Activated B cell treated with CpG ODN at 0.5 μM for 24 hours (primary cell): Measurements from ENCODE around the gene MORF4L2. TPM values are rescaled to one million over a fixed set of nuclear protein-coding genes. Genes with fewer than 3 reads are reported as not detected.

Experiments
- ATAC-seq: fragments of 200-7000 bp; cut with Tn5 transposase; one replicate; pipeline ENCODE4 v1.10.0; 2021; ENCODE audit warnings: low read depth, mild to moderate bottlenecking, moderate library complexity
- CTCF ChIA-PET: fragments of 350-600 bp; sonication (Branson Sonifier 250); formaldehyde crosslinking; loops from one replicate; lab custom pipeline; 2021; ENCODE audit warnings: antibody characterized with exemption; lab: Charles Lee
- POLR2A ChIA-PET: fragments of 350-600 bp; sonication (Branson Sonifier 250); formaldehyde crosslinking; loops from one replicate; lab custom pipeline; 2021; ENCODE audit warnings: antibody characterized with exemption; lab: Charles Lee
- DNase-seq: peaks from one replicate; pipeline ENCODE4 v3.0.0; 2022
- H3K27ac Mint-ChIP-seq: one replicate; pipeline ENCODE4 v1.8.0; 2020; ENCODE audit warnings: mixed read lengths
- H3K27me3 Mint-ChIP-seq: one replicate; pipeline ENCODE4 v1.8.0; 2021; ENCODE audit warnings: mixed read lengths
- H3K36me3 Mint-ChIP-seq: one replicate; pipeline ENCODE4 v1.8.0; 2021; ENCODE audit warnings: low read depth, mixed read lengths
- H3K4me1 Mint-ChIP-seq: one replicate; pipeline ENCODE4 v1.8.0; 2021; ENCODE audit warnings: mixed read lengths
- H3K4me3 Mint-ChIP-seq: one replicate; pipeline ENCODE4 v1.8.0; 2020; ENCODE audit warnings: mild to moderate bottlenecking, mixed read lengths
- H3K9me3 Mint-ChIP-seq: one replicate; pipeline ENCODE4 v1.8.0; 2020; ENCODE audit warnings: mixed read lengths
- intact Hi-C: fragments of 100-400 bp; cut with micrococcal nuclease; formaldehyde crosslinking; loops from one replicate; pipeline ENCODE4 v1.15.1; 2024
- total RNA-seq: library from RNA; stranded (reverse); gene quantifications from 2 replicates; pipeline ENCODE4 v1.2.3, GENCODE V29; 2022
- TF ChIP-seq, protein P1 (sequence below): fragments of 200-600 bp; IDR thresholded peaks from one replicate; pipeline ENCODE4 v1.8.0; 2022; ENCODE audit warnings: antibody characterized with exemption, mild to moderate bottlenecking

MORF4L2 gene, protein sequence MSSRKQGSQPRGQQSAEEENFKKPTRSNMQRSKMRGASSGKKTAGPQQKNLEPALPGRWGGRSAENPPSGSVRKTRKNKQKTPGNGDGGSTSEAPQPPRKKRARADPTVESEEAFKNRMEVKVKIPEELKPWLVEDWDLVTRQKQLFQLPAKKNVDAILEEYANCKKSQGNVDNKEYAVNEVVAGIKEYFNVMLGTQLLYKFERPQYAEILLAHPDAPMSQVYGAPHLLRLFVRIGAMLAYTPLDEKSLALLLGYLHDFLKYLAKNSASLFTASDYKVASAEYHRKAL
- total RNA-seq: 89.2 and 111 TPM in 2 replicates

DNA sequence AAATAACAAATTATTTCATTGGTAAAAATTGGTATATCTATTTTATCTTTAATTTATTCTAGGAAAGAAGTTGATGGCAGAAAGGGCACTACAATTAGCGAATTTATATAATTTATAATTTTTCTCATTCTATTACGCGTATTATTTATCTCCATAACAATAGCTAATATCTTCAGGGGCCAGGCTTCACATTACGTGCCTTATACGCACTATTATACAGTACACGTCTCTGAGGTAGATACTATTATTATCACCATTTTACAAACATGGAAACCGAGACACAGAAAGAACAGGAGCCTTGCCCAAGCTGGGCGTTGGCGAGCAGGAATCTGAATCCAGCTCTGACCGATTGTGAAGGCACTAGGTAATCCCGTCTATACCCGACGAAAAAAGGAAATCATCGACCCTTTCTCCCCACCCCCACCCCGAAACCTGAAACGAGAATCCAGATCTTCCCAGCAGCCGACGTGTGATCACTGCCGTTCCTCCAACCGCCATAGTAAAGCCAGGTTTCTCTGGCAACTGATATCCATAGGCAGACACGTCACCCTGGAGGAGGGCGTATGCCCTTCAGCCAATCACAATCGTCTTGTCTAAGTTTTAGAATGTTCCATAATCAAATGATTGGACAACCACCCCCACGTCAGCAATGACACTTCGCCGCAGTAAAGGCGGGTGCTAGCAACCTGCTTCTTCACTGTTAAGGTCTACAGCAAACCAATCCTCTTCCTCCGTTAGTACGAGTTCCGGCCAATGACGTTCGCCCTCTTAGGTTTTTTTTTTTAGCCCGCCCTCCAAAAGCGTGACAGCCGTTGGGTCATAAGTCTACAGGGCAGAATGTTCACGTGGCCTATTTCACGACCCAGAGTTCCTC, at the start of gene MORF4L2:
TSS of gene MORF4L2 (minus strand) at position 501 of the 874 bp plus-strand sequence. CDS start 9,672 bp downstream, outside the sequence.
- CTCF ChIA-PET: no interaction called here
- POLR2A ChIA-PET: interaction anchor here (0.7 to 2.7 kb wide), 6 partner anchors 57 to 470 kb away, joined by 4 to 10 read pairs (median 6); partner anchors contain the start of genes RAB9B, SLC25A53 and TCEAL3
- ATAC-seq (peak; percentile 83), DNase-seq (peak; percentile 55)
- TF ChIP-seq, protein P1, sequence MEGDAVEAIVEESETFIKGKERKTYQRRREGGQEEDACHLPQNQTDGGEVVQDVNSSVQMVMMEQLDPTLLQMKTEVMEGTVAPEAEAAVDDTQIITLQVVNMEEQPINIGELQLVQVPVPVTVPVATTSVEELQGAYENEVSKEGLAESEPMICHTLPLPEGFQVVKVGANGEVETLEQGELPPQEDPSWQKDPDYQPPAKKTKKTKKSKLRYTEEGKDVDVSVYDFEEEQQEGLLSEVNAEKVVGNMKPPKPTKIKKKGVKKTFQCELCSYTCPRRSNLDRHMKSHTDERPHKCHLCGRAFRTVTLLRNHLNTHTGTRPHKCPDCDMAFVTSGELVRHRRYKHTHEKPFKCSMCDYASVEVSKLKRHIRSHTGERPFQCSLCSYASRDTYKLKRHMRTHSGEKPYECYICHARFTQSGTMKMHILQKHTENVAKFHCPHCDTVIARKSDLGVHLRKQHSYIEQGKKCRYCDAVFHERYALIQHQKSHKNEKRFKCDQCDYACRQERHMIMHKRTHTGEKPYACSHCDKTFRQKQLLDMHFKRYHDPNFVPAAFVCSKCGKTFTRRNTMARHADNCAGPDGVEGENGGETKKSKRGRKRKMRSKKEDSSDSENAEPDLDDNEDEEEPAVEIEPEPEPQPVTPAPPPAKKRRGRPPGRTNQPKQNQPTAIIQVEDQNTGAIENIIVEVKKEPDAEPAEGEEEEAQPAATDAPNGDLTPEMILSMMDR: no peak
- intact Hi-C loops: loop anchor here (1.0 to 10.0 kb wide), 7 partner anchors 57 to 472 kb away; partner anchors contain the start of genes BEX2, BEX4, TCEAL3 and ZCCHC18
- no peaks in the 10 kb centered on the region for H3K27me3 Mint-ChIP-seq
- H3K36me3 Mint-ChIP-seq: peaks cover 27% of the 10 kb centered on the region
- H3K4me3 Mint-ChIP-seq: peak within 1 kb of the TSS; percentile 80
- H3K9me3 Mint-ChIP-seq: no peaks in the 10 kb centered on the region
- peaks cover 4% of the 10 kb centered on the region for H3K4me1 Mint-ChIP-seq
- H3K27ac Mint-ChIP-seq: peak within 1 kb of the TSS; percentile 63

DNA sequence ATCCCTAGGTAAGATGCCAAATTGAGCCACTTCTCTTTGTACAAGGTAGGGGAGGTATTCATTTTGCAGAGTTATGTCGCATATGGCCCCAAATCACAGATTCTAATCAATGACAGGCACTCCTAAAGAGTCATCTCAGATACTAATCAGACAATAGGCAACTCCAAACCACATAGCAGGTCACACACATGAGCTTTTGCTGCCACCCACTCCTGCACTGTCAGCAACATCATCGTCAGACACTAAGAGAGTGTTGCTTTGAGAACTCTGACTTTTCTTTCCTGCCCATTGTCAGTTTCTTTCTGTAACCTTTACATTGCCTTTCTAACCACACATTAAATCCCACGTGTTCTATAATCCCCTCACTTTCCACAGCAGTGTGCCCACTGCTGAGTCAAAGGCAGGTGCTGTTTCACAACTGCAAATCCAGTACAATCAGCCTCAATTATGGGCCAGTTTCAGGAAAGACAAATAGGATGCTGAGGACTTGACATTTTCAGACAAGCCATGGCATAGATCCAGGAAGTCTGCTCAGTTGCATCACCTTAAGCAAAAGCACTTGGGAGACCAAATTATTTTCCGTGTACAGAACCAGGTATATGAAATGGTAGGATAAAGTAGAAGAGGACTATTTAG, 47.7 kb upstream of the MORF4L2 start:
- peaks cover 4% of the 10 kb centered on the region for H3K4me1 Mint-ChIP-seq
- ATAC-seq (no peak), DNase-seq (no peak)
- POLR2A ChIA-PET: no interaction called here
- no peak overlapping the region for H3K4me3 Mint-ChIP-seq
- TF ChIP-seq, protein P1: no peak
- CTCF ChIA-PET: no interaction called here
- no peaks in the 10 kb centered on the region for H3K36me3 Mint-ChIP-seq
- H3K27ac Mint-ChIP-seq: no peak overlapping the region
- intact Hi-C loops: no loop called here
- H3K27me3 Mint-ChIP-seq: no peaks in the 10 kb centered on the region
- H3K9me3 Mint-ChIP-seq: no peaks in the 10 kb centered on the region

DNA sequence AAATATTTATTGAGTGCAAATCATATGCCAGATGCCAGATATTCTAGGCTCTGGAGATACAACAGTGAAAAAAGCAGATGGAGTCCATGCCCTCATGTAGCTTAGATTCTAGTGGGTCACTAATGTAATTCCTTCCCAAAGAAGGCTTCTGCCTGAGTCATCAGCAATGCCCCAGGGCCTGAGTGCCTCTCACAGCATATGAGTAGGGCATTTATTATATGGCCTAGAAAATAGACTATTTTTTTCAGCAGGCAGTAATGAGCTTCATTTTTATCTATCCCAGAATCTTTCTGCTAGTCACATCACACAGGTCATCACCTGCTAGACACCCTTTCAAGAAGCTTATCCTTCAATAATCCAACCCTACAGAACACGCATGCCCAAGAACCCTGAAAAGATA, 46.5 kb upstream of the MORF4L2 start:
- POLR2A ChIA-PET: no interaction called here
- ATAC-seq: no peak

DNA sequence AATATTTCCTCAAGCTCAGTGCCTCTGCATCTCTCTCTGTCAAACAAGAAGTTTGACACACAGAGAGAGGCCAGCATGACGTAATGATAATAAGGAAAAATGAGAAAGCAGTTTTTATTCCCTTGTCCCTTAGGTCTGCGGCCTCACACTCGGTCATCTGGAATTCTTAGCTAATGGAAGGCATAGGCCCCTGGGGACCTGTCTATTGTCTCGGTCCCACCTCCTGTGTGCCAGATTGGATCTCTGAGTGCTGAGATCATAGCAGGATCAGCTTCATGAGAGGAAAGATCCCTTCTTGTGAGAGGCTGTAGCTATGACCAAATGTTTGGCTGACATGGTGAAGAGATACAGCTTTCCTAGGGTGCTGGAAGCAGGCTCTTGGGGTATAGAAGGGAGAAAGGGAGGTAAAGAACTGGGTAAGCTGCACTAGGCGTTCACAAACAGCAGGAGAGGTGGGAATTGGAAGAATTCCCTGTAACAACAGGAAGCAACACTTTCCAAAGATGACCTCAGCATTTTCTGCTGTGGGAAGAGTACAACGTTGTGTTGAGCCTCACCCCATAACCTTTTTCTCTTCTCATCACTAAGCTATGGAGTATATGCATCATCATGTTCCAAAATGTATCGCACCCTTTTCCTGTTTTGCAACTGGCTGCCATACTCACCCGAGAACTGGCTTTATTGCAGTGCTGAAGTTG, 44.4 kb upstream of the MORF4L2 start:
- CTCF ChIA-PET: no interaction called here
- Mint-ChIP-seq H3K36me3 (no peaks in the 10 kb centered on the region), H3K9me3 (no peaks in the 10 kb centered on the region), H3K4me3 (no peak overlapping the region), H3K4me1 (peaks cover 4% of the 10 kb centered on the region), H3K27ac (no peak overlapping the region), H3K27me3 (peaks cover 2% of the 10 kb centered on the region)
- POLR2A ChIA-PET: no interaction called here
- DNase-seq (no peak), ATAC-seq (no peak)
- intact Hi-C loops: no loop called here
- TF ChIP-seq, protein P1: no peak

More for the DNA sequence above, 46.5 kb upstream of the MORF4L2 start:
- Mint-ChIP-seq H3K4me1 (peaks cover 4% of the 10 kb centered on the region), H3K27ac (no peak overlapping the region), H3K4me3 (no peak overlapping the region), H3K36me3 (no peaks in the 10 kb centered on the region), H3K27me3 (peaks cover 2% of the 10 kb centered on the region), H3K9me3 (no peaks in the 10 kb centered on the region)
- CTCF ChIA-PET: no interaction called here
- DNase-seq: no peak
- intact Hi-C loops: no loop called here
- TF ChIP-seq, protein P1: no peak
